PC-9 (cell line): ENCODE measurements around the gene ZNF385A. TPM values are rescaled to one million over a fixed set of nuclear protein-coding genes. Genes with fewer than 3 reads are reported as not detected.

ENCODE experiments used
- BruUV-seq: library from RNA; stranded (reverse); fragments of 400-500 nt; replicated peaks from 2 replicates; lab custom pipeline; 2021; lab: Mats Ljungman, UMichigan
- CTCF ChIA-PET: fragments of 300-600 bp; sonication (Branson Sonifier 250); formaldehyde crosslinking; loops from one replicate; lab custom pipeline; 2022; ENCODE audit warnings: antibody characterized with exemption; lab: Charles Lee
- POLR2A ChIA-PET: fragments of 300-600 bp; sonication (Branson Sonifier 250); formaldehyde crosslinking; loops from one replicate; lab custom pipeline; 2022; ENCODE audit warnings: antibody characterized with exemption; ENCODE audit not compliant: unreplicated experiment; lab: Charles Lee
- DNase-seq, 2 experiments: peaks; one replicate each; pipeline versions ENCODE4 v3.0.0 to v3.0.0-alpha.2; 2015 to 2022; ENCODE audit warnings: mixed read lengths in 1 of 2
- H2AFZ ChIP-seq: fragments of 200-600 bp; sonication (generic); 2 replicates; pipeline ENCODE4 v1.8.1; 2017; ENCODE audit warnings: antibody characterized with exemption
- H3F3A ChIP-seq: fragments of 200-600 bp; sonication (generic); 2 replicates; pipeline ENCODE4 v1.8.1; 2017; ENCODE audit warnings: antibody characterized with exemption, mild to moderate bottlenecking, low read depth; ENCODE audit not compliant: insufficient read depth
- H3K27ac ChIP-seq: fragments of 200-600 bp; sonication (generic); 2 replicates; pipeline ENCODE4 v1.6.1; 2016; ENCODE audit warnings: mixed run types
- H3K27me3 ChIP-seq: fragments of 200-600 bp; sonication (generic); 2 replicates; pipeline ENCODE4 v1.6.1; 2016; ENCODE audit warnings: low read depth, mixed run types; ENCODE audit not compliant: insufficient read depth
- H3K36me3 ChIP-seq: fragments of 200-600 bp; sonication (generic); 2 replicates; pipeline ENCODE4 v1.6.1; 2016; ENCODE audit warnings: low read depth, mixed run types
- H3K4me1 ChIP-seq: fragments of 200-600 bp; sonication (generic); replicated peaks from 2 replicates; pipeline ENCODE4 v1.6.1; 2016; ENCODE audit warnings: mixed run types; ENCODE audit not compliant: insufficient read depth
- H3K4me2 ChIP-seq: fragments of 200-600 bp; sonication (generic); 2 replicates; pipeline ENCODE4 v1.6.1; 2017; ENCODE audit warnings: mixed run types
- H3K4me3 ChIP-seq: fragments of 200-600 bp; sonication (generic); 2 replicates; pipeline ENCODE4 v1.6.1; 2016; ENCODE audit warnings: mixed run types
- H3K79me2 ChIP-seq: fragments of 200-600 bp; sonication (generic); 2 replicates; pipeline ENCODE4 v1.6.1; 2017; ENCODE audit warnings: low read depth, mixed run types
- H3K9me2 ChIP-seq: fragments of 200-600 bp; sonication (generic); 2 replicates; pipeline ENCODE4 v1.8.1; 2017; ENCODE audit warnings: mild to moderate bottlenecking; ENCODE audit not compliant: insufficient read depth
- H3K9me3 ChIP-seq: fragments of 200-600 bp; sonication (generic); 2 replicates; pipeline ENCODE4 v1.8.1; 2016; ENCODE audit warnings: low read depth; ENCODE audit not compliant: insufficient read depth
- H4K20me1 ChIP-seq: fragments of 200-600 bp; sonication (generic); 2 replicates; pipeline ENCODE4 v1.8.1; 2017; ENCODE audit not compliant: insufficient read depth
- CTCF ChIP-seq: fragments of 200-600 bp; sonication (generic); conservative IDR thresholded peaks from 2 replicates; pipeline ENCODE4 v1.6.1; 2017; ENCODE audit warnings: mixed run types, antibody characterized with exemption, mild to moderate bottlenecking, moderate library complexity
- EZH2 ChIP-seq: fragments of 200-600 bp; sonication (generic); IDR thresholded peaks from 2 replicates; pipeline ENCODE4 v1.8.0; 2017; ENCODE audit warnings: antibody characterized with exemption, low read depth
- intact Hi-C: fragments of 100-400 bp; cut with micrococcal nuclease; formaldehyde crosslinking; loops from one replicate; pipeline ENCODE4 v1.10.0; 2022; ENCODE audit not compliant: unreplicated experiment
- total RNA-seq: library from RNA; stranded (reverse); gene quantifications from 2 replicates; pipeline ENCODE4 v1.2.3, GENCODE V29; 2021

The ZNF385A gene
- total RNA-seq, 1 experiment from 2014 or later = 17.2 TPM

GRCh38 chr12:54375259-54375579 lies 9.3 kb downstream of the ZNF385A start:
- no peak overlapping the region for H3K27ac ChIP-seq
- intact Hi-C loops = loop anchor here (5.0 kb wide), 1 partner anchor 368 kb away; the partner anchor contains the start of gene HOXC8
- H3K36me3 ChIP-seq = no peaks in the 10 kb centered on the region
- H3K27me3 ChIP-seq = no peaks in the 10 kb centered on the region
- H3K4me2 ChIP-seq = no peak overlapping the region
- H3K79me2 ChIP-seq = no peaks in the 10 kb centered on the region
- no peak overlapping the region for H3K4me3 ChIP-seq
- no TSS peak for BruUV-seq
- no peak for DNase-seq
- H3F3A ChIP-seq = peaks cover 21% of the 10 kb centered on the region; the same call in 1 of the 2 replicates
- H4K20me1 ChIP-seq = no peaks in the 10 kb centered on the region
- H3K4me1 ChIP-seq = peaks cover 26% of the 10 kb centered on the region
- H2AFZ ChIP-seq = no peak overlapping the region
- H3K9me3 ChIP-seq = no peaks in the 10 kb centered on the region
- TF ChIP-seq CTCF = no peak
- TF ChIP-seq EZH2 = no peak
- ChIA-PET CTCF (interaction anchor here (0.6 kb wide), 1 partner anchor 602 kb away, joined by 6 read pairs; no protein-coding TSS in a partner anchor), POLR2A (no interaction called here)
- no peaks in the 10 kb centered on the region for H3K9me2 ChIP-seq

GRCh38 chr12:54374562-54375258 lies 9.8 kb downstream of the ZNF385A start:
- CTCF ChIA-PET = interaction anchor here (0.6 to 0.9 kb wide), 2 partner anchors 19 to 603 kb away, joined by 3 to 6 read pairs; no protein-coding TSS in a partner anchor
- no peak for TF ChIP-seq EZH2
- TF ChIP-seq CTCF = no peak
- peak overlapping the region; percentile 14; the same call in 1 of the 2 replicates for H3K27ac ChIP-seq
- no peak overlapping the region for H2AFZ ChIP-seq
- no peak overlapping the region for H3K4me2 ChIP-seq
- H3K36me3 ChIP-seq = no peaks in the 10 kb centered on the region
- H3K4me1 ChIP-seq = peaks cover 26% of the 10 kb centered on the region
- H3K9me3 ChIP-seq = no peaks in the 10 kb centered on the region
- H3K9me2 ChIP-seq = no peaks in the 10 kb centered on the region
- peaks cover 21% of the 10 kb centered on the region; the same call in 1 of the 2 replicates for H3F3A ChIP-seq
- no peak overlapping the region for H3K4me3 ChIP-seq
- no TSS peak for BruUV-seq
- intact Hi-C loops = loop anchor here (5.0 kb wide), 1 partner anchor 367 kb away; the partner anchor contains the start of gene HOXC8
- H4K20me1 ChIP-seq = no peaks in the 10 kb centered on the region
- no peaks in the 10 kb centered on the region for H3K27me3 ChIP-seq
- H3K79me2 ChIP-seq = no peaks in the 10 kb centered on the region
- POLR2A ChIA-PET = no interaction called here
- DNase-seq = no peak

GRCh38 chr12:54373649-54374561 lies 10.6 kb downstream of the ZNF385A start:
- H4K20me1 ChIP-seq = no peaks in the 10 kb centered on the region
- H3K27ac ChIP-seq = peak overlapping the region; percentile 14; the same call in 1 of the 2 replicates
- CTCF ChIA-PET = interaction anchor here (0.8 to 0.9 kb wide), 2 partner anchors 20 to 49 kb away, joined by 3 to 6 read pairs; partner anchors contain the start of gene COPZ1
- no peaks in the 10 kb centered on the region for H3K9me2 ChIP-seq
- peaks cover 22% of the 10 kb centered on the region; the same call in 1 of the 2 replicates for H3F3A ChIP-seq
- no peak overlapping the region for H3K4me3 ChIP-seq
- no peak for TF ChIP-seq EZH2
- TF ChIP-seq CTCF = no peak
- H3K4me1 ChIP-seq = peaks cover 26% of the 10 kb centered on the region
- H3K79me2 ChIP-seq = no peaks in the 10 kb centered on the region
- intact Hi-C loops = no loop called here
- no peak overlapping the region for H2AFZ ChIP-seq
- DNase-seq = peak; percentile 14 to 48
- POLR2A ChIA-PET = no interaction called here
- H3K9me3 ChIP-seq = no peaks in the 10 kb centered on the region
- H3K36me3 ChIP-seq = no peaks in the 10 kb centered on the region
- no TSS peak for BruUV-seq
- no peaks in the 10 kb centered on the region for H3K27me3 ChIP-seq
- H3K4me2 ChIP-seq = peak overlapping the region; percentile 4; the same call in 1 of the 2 replicates
